Fibroblast of gingiva (primary cell): Measurements from ENCODE around the gene FAAP100.
"Not testable (repeated sequence)": the region's sequence is repeated elsewhere in the genome, so short reads cannot be mapped to it uniquely, and the experiment has no call there.

ENCODE experiments used
- DNase-seq: peaks from one replicate; pipeline ENCODE4 v3.0.0-alpha.2; 2011; ENCODE audit warnings: low read depth

Gene FAAP100

GRCh38 chr17:81552244-81553017 lies at the start of gene FAAP100:
TSS of gene FAAP100 (minus strand) at chr17:81552353. CDS start at chr17:81552330, 23 bp downstream.
- DNase-seq, result peak; percentile 80

- peak; percentile 63 for DNase-seq
Measured at GRCh38 chr17:81601525-81602120, 49.5 kb upstream of the FAAP100 start.

GRCh38 chr17:81599719-81600486 lies 47.8 kb upstream of the FAAP100 start:
- DNase-seq, result peak; percentile 57

- DNase-seq, result no peak
Measured at GRCh38 chr17:81593105-81593871, 41.1 kb upstream of the FAAP100 start.

GRCh38 chr17:81591971-81592370 lies 39.8 kb upstream of the FAAP100 start:
- no peak for DNase-seq

GRCh38 chr17:81590121-81590520 lies 38.0 kb upstream of the FAAP100 start:
- DNase-seq, result no peak

- DNase-seq, result no peak
Measured at GRCh38 chr17:81589612-81590011, 37.5 kb upstream of the FAAP100 start.

GRCh38 chr17:81586096-81586495 lies 33.9 kb upstream of the FAAP100 start:
- DNase-seq, result no peak

- DNase-seq, result not testable (repeated sequence)
Measured at GRCh38 chr17:81584771-81585170, 32.6 kb upstream of the FAAP100 start.

GRCh38 chr17:81583589-81584342 lies 31.6 kb upstream of the FAAP100 start:
- DNase-seq, result peak; percentile 41

- DNase-seq, result no peak
Measured at GRCh38 chr17:81582749-81583148, 30.6 kb upstream of the FAAP100 start.

GRCh38 chr17:81582341-81582740 lies 30.2 kb upstream of the FAAP100 start:
- no peak for DNase-seq

- DNase-seq, result no peak
Measured at GRCh38 chr17:81581758-81582157, 29.6 kb upstream of the FAAP100 start.

GRCh38 chr17:81580481-81580880 lies 28.3 kb upstream of the FAAP100 start:
- DNase-seq, result no peak

GRCh38 chr17:81579821-81580321 lies 27.7 kb upstream of the FAAP100 start:
- no peak for DNase-seq

- DNase-seq, result no peak
Measured at GRCh38 chr17:81579298-81579697, 27.1 kb upstream of the FAAP100 start.

- no peak for DNase-seq
Measured at GRCh38 chr17:81578561-81579225, 26.5 kb upstream of the FAAP100 start.

- no peak for DNase-seq
Measured at GRCh38 chr17:81578038-81578441, 25.9 kb upstream of the FAAP100 start.

- peak; percentile 34 for DNase-seq
Measured at GRCh38 chr17:81577278-81578000, 25.3 kb upstream of the FAAP100 start.
